Ecto neural progenitor cell (in vitro differentiated cells): Measurements from ENCODE around the gene RPTOR.

Experiments
- DNase-seq: peaks from one replicate; pipeline ENCODE4 v3.0.0-alpha.2; 2018; ENCODE audit warnings: low spot score

The RPTOR gene

DNA sequence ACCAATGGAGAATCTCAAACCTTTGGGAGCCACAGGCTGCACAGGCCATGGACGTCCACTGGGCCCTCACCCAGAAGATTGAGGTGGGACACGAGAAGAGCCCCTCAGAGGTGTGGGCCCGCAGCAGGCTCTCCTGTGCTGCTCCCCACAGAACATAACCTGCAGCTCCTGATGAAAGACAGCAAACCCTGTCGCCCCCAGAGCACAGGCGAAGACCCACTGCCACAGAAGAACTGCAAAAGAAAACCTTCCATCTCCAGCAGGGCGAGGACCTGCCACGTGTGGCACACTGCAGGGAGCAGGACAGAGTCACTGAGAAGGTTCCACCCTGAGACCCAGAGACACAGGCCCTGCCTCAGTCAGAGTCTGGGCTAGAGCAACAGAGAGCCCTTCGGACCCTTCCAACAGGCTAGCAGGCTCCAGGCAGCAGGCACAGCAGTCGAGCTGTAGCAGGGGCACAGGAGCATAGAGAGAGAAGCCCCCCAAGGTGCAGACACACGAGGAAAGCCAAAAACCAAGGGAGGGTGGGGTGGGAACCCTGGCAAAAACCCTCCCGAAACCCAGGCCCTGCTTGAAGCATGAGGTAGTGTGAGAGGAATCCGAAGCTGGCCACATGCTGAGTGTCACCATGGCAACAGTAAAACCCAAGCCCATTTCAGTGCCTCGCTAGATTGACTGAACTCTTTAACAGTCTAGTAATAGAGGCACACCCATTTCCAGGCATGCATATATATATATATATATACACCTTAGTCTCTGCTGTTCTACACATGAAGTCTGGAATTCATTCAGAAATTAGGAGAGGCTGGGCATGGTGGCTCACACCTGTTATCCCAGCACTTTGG is 387.0 kb downstream of the RPTOR start:
- peak; percentile 79 for DNase-seq

DNA sequence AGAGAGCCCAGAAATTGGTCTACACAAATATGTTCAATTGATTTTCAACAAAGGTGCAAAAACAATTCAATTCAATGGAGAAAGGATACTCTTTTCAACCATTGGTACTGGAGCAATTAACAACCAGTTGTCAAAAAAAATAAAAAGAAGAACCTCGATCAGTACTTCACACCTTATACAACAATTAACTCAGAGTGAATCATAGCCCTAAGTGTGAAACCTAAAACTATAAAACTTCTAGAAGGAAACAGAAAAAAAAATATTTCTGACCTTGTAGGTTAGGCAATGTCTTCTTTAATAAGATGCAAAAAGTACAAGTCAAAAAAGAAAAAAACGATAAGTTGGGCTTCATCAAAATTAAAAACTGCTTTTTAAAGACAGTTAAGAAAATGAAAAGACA is 390.9 kb downstream of the RPTOR start:
- no peak for DNase-seq

DNA sequence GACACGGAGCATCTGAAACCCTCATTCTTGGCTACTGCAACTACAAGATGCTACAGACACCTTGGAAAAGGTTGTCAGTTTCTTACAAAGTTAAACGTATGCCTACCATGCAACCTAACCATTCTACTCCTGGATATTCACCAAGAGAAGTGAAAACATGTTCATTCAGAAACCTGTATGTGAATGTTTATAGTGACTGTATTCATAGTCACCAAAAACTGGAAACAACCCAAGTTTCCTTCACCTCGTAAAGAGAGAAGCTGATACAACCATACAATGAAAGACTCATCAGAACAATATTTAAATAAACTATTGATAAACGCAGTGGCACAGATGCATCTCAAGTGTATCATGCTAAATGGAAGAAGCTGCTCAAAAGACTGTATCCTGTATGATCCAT is 391.6 kb downstream of the RPTOR start:
- no peak for DNase-seq

DNA sequence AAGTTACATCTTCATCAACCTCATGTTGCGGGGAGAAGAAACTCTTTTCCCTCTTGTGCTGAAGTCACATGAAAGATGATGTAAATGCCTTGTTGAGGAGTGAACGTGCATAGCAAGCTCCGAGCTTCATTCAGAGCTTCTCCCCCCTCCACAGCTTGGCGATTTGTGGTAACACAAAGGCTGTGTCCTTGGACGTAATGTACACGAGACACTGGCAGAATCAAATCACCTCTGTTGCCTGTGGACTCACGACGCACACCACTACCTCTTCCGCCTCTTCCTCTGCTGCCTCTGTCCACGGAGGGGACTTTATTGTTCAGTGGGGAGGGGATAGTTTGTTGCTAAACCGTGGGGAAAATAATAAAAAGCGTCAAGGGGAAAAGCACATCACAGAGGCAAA is 392.1 kb downstream of the RPTOR start:
- DNase-seq = no peak

GRCh38 chr17:80937462-80938381 is 393.1 kb downstream of the RPTOR start:
- DNase-seq = no peak

DNA sequence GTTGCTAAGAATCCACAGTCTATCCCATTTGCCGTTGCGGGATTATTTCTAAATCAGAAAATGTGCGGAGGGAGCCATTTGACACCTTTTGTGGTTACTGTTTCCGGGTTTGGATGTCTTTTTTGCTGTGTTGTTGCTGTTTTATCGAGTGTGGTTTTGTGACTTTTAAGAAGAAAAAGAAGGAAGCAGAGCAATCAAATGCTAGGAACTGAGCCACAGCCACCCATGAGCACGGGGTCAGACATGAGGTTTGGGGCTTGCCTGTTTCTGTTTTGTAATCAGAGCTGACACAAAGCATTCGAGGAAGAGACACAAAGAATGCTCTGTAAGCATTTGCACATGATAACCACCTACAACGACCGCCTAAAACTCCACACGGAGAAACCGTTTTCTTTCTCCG is 393.9 kb downstream of the RPTOR start:
- DNase-seq = no peak

DNA sequence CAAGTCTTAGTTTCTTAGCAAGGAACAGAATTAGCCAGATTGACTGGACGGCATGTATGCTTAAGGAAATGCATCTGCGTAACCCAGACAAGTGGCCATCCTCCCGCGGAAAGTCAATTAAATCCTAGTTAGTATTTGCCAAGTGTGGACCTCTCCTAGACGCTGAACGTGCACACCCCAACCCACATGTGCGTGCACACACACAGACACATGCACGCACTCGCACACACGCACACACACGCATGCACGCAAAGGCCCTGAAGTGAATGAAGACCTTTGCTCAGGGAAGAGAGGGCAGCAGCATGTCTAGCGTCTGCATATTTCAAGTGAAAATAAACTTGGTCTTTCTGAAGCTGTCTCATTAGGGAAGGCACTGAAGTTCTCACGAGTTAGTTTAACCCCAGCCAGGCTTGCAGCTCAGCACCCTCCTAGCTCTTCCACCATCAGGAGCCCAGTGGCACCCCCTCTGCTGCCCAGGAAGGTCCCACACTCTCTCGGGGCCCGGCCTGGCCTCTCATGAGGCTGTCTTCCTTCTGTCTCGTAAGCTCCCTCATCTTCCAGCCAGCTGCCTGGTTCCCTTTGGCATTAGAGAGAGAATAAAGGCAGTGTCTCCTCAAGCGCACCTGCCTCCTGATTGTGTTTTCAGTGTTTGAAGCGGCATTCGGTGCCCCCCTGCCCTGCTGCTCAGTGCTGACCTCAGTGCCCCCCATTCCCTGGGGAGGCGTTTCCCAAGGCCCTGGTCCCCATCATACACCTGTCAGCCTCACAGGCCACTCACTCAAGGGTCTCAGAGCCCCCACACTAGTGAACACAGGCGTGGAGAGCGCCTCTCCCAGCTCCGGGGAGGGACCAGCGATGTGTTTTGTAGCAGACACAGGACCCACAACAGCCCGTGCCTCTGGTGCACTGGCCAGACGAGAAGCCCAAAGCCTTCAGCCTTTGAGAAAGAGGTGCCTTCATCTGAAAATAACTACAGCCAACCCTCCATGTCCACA is 394.8 kb downstream of the RPTOR start:
- no peak for DNase-seq

GRCh38 chr17:80940171-80941123 is 395.8 kb downstream of the RPTOR start:
- no peak for DNase-seq

DNA sequence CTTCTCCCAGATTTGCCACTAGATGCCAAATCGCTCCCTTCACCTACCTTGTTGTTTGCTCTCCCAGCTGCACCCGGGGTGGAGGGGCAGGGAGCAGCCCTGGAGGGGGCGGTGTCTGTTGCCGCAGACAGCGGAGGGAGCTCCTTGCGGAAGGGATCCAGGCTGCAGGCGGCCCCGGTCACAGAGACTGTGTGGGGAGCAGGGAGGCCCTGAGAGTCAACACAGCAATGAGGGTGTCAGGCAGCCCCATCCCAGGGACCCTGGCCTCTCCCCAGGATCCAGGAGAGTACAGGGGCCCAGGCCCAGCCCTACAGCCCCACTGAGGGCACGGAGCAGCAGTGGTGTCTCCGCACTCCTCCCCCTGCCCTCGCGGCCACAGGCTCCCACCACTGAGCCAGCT is 396.5 kb downstream of the RPTOR start:
- no peak for DNase-seq

DNA sequence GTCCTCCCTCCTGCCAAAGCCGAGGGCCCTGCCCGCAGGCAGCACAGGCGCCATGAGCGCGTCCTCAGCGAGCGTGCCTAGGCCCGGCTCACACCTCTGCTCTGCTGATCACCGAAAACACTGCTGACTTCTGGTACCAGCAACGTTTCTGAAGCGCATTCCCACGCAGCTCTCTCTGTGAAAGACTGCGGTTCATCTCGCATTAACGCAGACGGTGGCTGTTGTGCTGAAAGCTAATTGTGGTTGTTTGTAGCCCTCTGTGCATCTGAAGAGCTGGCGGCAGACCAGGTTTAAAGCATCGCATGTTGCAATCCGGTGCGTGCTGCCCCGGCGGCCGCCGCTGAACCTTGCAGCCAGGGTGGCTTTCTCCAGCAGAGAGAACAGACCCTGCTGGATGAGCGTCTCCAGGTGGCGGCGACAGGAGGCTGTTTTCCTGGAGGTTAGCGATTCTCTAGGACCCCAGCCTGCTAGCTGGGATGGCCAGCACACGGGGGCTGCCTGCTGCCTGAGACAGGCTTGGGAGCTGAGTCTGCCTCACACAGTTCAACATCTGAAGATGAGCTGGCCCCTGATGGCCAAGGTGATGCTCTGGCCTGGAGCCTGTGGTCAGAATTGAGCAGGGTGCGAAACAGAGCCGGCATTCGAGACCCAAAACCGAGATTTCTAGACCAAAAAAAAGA is 397.2 kb downstream of the RPTOR start:
- DNase-seq = no peak

DNA sequence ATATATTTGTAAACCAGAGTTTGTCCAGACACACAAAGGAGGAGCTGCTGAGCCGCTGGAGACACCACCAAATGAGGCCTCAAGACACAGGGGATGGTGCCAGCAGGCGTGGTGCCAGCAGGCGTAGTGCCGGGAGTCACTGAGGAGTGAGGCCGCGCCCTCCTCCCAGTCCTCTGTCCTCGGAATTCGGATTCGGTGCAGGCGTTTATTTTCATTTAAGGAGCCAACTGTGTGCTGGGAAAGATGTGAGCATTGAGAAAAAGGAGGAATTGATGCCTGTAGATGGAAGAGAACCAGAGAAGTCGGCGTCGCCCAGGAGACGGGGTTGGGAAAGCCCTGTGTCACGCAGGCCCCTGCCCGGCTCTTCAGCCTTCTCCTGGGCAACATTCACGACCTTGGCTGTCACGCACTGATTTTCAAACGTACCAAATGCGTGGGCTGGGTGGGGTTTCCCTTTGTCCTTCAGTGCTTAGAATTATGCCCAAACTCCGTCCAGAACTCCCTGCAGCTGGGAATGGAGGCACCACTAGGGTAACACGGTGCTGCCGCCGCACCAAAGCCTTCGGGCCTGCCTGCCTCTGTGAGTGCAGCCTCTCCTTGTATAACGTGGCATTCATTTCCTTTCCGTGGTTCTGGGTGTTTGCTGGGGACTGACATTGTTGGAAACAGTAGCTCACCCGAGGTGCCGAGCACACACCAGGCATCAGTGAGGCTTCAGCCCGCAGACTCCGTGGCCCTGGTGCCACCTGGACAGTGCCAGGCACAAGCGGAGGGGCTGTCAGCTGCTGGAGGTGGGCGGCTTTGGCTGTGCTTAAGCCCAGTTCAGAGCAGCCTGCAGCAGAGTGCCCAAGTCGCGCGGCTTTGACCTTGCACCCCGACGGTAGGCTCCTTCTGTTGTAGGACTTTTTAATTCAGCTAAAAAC is 398.0 kb downstream of the RPTOR start:
- no peak for DNase-seq

GRCh38 chr17:80943346-80944145 is 398.9 kb downstream of the RPTOR start:
- DNase-seq = no peak

DNA sequence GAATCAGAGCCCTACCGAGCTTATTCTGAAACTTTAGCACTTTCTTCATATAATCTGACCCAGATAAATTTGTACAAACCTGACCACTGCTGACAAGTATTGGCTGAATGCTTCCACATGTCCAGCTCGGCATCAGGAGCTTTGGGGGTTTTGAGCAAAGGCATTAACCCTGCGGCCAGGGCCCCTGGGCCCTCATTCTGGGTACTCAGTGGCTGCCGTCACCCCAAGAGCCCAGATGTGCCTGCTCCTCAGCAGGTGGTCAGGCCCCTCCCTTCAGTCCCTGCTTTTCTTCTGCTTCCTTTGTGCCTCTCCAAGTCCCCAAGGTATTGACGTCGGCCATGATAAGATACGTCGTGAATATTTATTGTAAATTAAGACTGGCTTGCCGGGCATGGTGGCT is 399.7 kb downstream of the RPTOR start:
- DNase-seq = no peak

DNA sequence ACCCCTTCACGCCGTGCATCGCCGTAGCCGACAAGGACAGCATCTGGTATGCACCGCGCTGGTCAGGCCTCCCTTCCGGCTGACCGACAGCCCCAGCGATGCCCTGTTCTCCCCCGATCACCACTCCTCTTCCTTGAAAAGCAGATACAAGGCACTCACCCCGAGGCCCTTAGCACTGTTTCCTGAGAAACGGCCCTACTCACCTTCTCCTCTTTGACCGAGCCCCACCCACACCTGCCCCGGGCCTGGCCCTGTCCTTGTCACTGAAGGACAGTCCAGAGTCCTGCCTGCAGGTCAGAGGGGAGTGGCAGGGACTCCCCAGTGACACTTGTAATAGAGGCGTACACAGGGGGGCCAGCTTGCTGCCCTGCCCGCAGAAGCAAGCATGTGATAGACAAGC is 401.1 kb downstream of the RPTOR start:
- DNase-seq = no peak

GRCh38 chr17:80946449-80946848 is 401.8 kb downstream of the RPTOR start:
- DNase-seq = no peak

DNA sequence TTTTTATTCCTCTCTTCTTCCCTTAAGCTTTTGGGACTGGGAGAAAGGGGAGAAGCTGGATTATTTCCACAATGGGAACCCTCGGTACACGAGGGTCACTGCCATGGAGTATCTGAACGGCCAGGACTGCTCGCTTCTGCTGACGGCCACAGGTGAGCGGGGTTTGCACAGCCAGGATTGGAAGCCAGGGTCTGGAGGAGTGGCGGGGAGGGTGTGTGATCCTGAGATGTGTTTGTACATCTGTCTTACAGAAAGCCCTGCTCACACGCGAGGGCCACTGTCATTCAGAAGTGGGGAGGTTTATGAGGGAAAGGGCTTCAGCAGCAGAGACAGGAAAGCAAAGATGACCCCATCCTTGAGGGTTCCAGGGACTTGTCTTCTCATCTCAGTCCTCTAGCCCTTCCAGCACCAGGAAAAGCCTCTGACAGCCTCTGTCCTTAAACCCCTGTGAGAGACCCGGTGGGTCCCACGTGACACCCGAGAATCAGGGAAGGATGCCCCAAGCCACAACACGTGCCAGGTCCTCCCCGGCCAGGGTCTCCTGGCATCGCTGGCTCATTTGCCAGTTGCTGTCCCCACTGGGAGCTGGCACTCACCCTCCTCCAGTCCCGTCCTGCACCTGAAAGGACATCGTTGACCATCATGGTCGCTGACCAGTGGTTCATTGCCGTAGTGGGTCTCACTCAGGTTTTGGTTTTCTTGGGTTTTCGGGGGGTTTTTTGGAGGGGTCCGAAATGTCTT is 402.7 kb downstream of the RPTOR start:
- DNase-seq = no peak
